Bronchial epithelial cell (primary cell): ENCODE measurements around the gene FITM1. TPM values are rescaled to one million over a fixed set of nuclear protein-coding genes. Genes with fewer than 3 reads are reported as not detected.

ENCODE experiments used
- DNase-seq: peaks from one replicate; pipeline ENCODE4 v3.0.0-alpha.2; 2010; ENCODE audit warnings: low read depth
- FAIRE-seq: peaks from 2 replicates; lab custom pipeline; 2011; peaks lifted over from hg19 to GRCh38; lab: Jason Lieb, UNC
- H3K27me3 ChIP-seq: 2 replicates; pipeline ENCODE4 v1.5.1; 2011; ENCODE audit warnings: low read length; ENCODE audit not compliant: control insufficient read depth, insufficient read depth
- H3K36me3 ChIP-seq: 2 replicates; pipeline ENCODE4 v1.5.1; 2011; ENCODE audit warnings: low read length; ENCODE audit not compliant: control insufficient read depth, insufficient read depth
- H3K4me3 ChIP-seq: 2 replicates; pipeline ENCODE4 v1.5.1; 2011; ENCODE audit warnings: mild to moderate bottlenecking, low read depth, low read length, control low read depth
- CTCF ChIP-seq: IDR thresholded peaks from 2 replicates; pipeline ENCODE4 v1.5.1; 2011; ENCODE audit warnings: mild to moderate bottlenecking, moderate library complexity, low read length, control low read depth, inconsistent platforms; ENCODE audit not compliant: insufficient read depth, severe bottlenecking
- total RNA-seq: library from RNA; depleted of rRNA; stranded (reverse); fragments of >200 nt; gene quantifications from 2 replicates; pipeline ENCODE4 v1.2.1, GENCODE V29; 2014

Gene FITM1
- total RNA-seq, 1 donor from 2014 or later = not detected

GRCh38 chr14:24115422-24116127, 14.9 kb upstream of the FITM1 start:
- Histone ChIP-seq H3K27me3 (no peaks in the 10 kb centered on the region), H3K4me3 (peak overlapping the region; percentile 63), H3K36me3 (peaks cover 22% of the 10 kb centered on the region)
- DNase-seq = no peak
- no peak for FAIRE-seq
- TF ChIP-seq CTCF = no peak

GRCh38 chr14:24116128-24116814, 14.2 kb upstream of the FITM1 start:
- DNase-seq (no peak), FAIRE-seq (no peak)
- Histone ChIP-seq H3K27me3 (no peaks in the 10 kb centered on the region), H3K4me3 (peak overlapping the region; percentile 63), H3K36me3 (peaks cover 28% of the 10 kb centered on the region)
- no peak for TF ChIP-seq CTCF

GRCh38 chr14:24117179-24117578, 13.3 kb upstream of the FITM1 start:
- H3K36me3 ChIP-seq = peaks cover 29% of the 10 kb centered on the region
- TF ChIP-seq CTCF = no peak
- H3K27me3 ChIP-seq = no peaks in the 10 kb centered on the region
- H3K4me3 ChIP-seq = no peak overlapping the region
- FAIRE-seq (no peak), DNase-seq (no peak)

GRCh38 chr14:24119691-24120090, 10.8 kb upstream of the FITM1 start:
- Histone ChIP-seq H3K4me3 (no peak overlapping the region), H3K27me3 (no peaks in the 10 kb centered on the region), H3K36me3 (peaks cover 33% of the 10 kb centered on the region)
- no peak for TF ChIP-seq CTCF
- no peak for DNase-seq
- FAIRE-seq = no peak

GRCh38 chr14:24121210-24121609, 9.2 kb upstream of the FITM1 start:
- TF ChIP-seq CTCF = no peak
- no peak for FAIRE-seq
- no peak overlapping the region for H3K4me3 ChIP-seq
- H3K27me3 ChIP-seq = no peaks in the 10 kb centered on the region
- DNase-seq = no peak
- peaks cover 33% of the 10 kb centered on the region for H3K36me3 ChIP-seq
